ENCODE results near the gene PLXDC2.
A peak's percentile ranks its signal among the peaks of the same experiment; 100 is the strongest.
"Not testable (repeated sequence)": the region's sequence is repeated elsewhere in the genome, so short reads cannot be mapped to it uniquely, and the experiment has no call there.

The PLXDC2 gene

DNA sequence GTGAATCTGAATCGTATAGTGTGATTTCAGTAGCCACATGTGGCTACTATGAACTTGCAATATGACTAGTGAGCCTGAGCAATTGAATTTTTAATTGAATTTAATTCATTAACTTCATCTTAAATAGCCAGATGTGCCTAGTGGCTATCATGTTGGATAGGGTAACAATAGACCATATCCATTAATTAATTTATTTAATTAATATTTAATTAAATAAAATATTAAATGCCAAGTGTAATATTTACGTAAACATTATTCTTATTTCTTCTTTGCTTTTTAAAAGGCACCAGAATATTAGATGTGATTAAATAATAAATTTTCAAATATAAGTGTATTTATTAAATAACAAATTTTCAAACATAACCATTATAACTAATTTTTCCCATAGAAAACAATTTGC lies 354.4 kb downstream of the PLXDC2 start:
- no peaks in the 10 kb centered on the region for H3K9me3 ChIP-seq (ENCODE audit: control insufficient read depth, insufficient read depth, low read length)
- no peaks in the 10 kb centered on the region for H3K27me3 ChIP-seq (ENCODE audit: control insufficient read depth, insufficient read depth, low read length)
- H3K36me3 ChIP-seq (ENCODE audit: control insufficient read depth, insufficient read depth, low read length) = no peaks in the 10 kb centered on the region
- H3K27ac ChIP-seq (ENCODE audit: low read length) = no peak overlapping the region
- H3K4me3 ChIP-seq (ENCODE audit: low read length) = no peak overlapping the region
- WGBS (ENCODE audit: insufficient coverage, insufficient read length) = no CpG with 5 or more reads among the region's 2 CpGs
- DNase-seq (ENCODE audit: low read depth, low spot score) = no peak
- no peaks in the 10 kb centered on the region for H3K4me1 ChIP-seq (ENCODE audit: control insufficient read depth, insufficient read depth, low read length)

DNA sequence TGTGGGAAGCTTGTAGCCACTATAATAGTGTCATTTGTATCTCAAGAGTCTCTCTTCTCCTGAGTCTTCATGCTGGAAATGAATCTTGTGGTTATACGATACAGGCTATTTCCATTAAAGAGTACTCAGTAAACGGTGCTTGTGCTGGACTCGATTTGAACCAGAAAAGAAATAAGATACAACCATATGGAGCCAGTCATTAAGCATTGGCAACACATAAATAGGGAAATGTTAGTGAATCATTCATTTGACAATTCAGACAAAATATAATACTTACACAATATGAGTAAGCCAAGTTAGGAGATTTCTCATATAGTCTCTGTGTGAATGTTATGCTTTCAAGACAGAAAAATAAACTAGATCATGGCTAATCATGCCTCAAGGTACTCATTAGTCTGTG lies 356.8 kb downstream of the PLXDC2 start:
- DNase-seq (ENCODE audit: low read depth, low spot score) = no peak
- H3K36me3 ChIP-seq (ENCODE audit: control insufficient read depth, insufficient read depth, low read length) = no peaks in the 10 kb centered on the region
- no peaks in the 10 kb centered on the region for H3K27me3 ChIP-seq (ENCODE audit: control insufficient read depth, insufficient read depth, low read length)
- no peak overlapping the region for H3K27ac ChIP-seq (ENCODE audit: low read length)
- H3K9me3 ChIP-seq (ENCODE audit: control insufficient read depth, insufficient read depth, low read length) = no peaks in the 10 kb centered on the region
- no peaks in the 10 kb centered on the region for H3K4me1 ChIP-seq (ENCODE audit: control insufficient read depth, insufficient read depth, low read length)
- WGBS (ENCODE audit: insufficient coverage, insufficient read length) = no CpG with 5 or more reads among the region's 3 CpGs
- H3K4me3 ChIP-seq (ENCODE audit: low read length) = no peak overlapping the region

DNA sequence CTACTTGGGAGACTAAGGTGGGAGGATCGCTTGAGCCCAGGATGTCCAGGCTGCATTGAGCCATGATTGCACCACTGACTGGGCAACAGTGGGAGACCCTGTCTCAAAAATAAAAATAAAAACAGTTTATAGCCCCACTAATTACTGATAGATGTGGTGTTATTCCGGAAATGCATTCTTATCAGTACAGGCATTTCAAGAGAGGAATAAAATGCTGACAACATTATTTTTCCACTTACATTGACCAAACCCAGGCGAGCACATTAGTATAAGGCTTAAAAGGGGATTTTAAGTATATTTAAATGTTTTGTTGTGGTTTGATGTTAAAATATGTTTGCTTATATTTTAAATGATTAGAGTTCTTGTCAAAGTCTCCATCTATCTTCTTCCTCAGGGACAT lies 359.5 kb downstream of the PLXDC2 start:
- Histone ChIP-seq H3K4me3 (ENCODE audit: low read length) (no peak overlapping the region), H3K9me3 (ENCODE audit: control insufficient read depth, insufficient read depth, low read length) (no peaks in the 10 kb centered on the region), H3K27ac (ENCODE audit: low read length) (no peak overlapping the region), H3K36me3 (ENCODE audit: control insufficient read depth, insufficient read depth, low read length) (no peaks in the 10 kb centered on the region), H3K27me3 (ENCODE audit: control insufficient read depth, insufficient read depth, low read length) (no peaks in the 10 kb centered on the region), H3K4me1 (ENCODE audit: control insufficient read depth, insufficient read depth, low read length) (no peaks in the 10 kb centered on the region)
- no peak for DNase-seq (ENCODE audit: low read depth, low spot score)
- WGBS (ENCODE audit: insufficient coverage, insufficient read length) = no CpG with 5 or more reads among the region's 3 CpGs

DNA sequence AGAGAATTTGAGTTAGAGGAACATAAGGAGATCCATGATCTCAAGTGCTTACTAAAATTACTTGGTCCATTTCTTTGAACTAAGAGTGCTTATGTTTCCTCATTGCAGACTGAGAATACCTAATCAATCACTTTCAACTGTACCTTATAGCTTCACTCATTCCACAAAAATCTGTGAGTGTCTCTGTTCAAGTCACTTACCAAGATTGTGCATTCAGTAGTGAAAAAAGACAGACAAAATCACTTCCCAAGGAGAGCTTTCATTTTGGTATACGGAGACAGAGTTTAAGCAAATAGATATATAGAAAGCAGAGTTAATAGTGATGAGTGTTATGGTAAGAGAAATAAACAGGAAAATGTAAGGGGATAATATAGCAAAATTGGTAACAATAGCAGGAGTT lies 364.5 kb downstream of the PLXDC2 start:
- no peaks in the 10 kb centered on the region for H3K36me3 ChIP-seq (ENCODE audit: control insufficient read depth, insufficient read depth, low read length)
- H3K9me3 ChIP-seq (ENCODE audit: control insufficient read depth, insufficient read depth, low read length) = no peaks in the 10 kb centered on the region
- no CpG with 5 or more reads among the region's 1 CpG for WGBS (ENCODE audit: insufficient coverage, insufficient read length)
- H3K4me1 ChIP-seq (ENCODE audit: control insufficient read depth, insufficient read depth, low read length) = no peaks in the 10 kb centered on the region
- no peak overlapping the region for H3K27ac ChIP-seq (ENCODE audit: low read length)
- H3K27me3 ChIP-seq (ENCODE audit: control insufficient read depth, insufficient read depth, low read length) = no peaks in the 10 kb centered on the region
- DNase-seq (ENCODE audit: low read depth, low spot score) = no peak
- no peak overlapping the region for H3K4me3 ChIP-seq (ENCODE audit: low read length)

DNA sequence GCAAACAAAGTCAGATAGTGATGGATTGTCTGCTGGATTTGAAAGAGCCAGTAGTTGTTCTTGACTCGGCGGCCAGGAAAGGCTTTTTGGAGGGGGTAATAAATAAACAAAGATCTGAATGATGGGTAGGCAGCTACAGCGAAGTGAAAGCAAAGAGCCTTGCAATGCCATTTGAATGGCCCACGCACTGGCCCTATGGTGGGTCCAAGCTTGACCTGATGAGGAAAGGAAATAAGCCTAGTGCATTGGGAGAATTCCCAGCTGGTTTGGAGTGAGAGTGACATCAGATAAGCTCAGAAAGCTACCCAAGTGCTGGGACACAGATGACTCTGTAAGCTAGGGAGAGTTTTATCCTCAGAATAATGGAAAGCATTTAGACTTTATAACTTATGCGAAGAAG lies 365.2 kb downstream of the PLXDC2 start:
- H3K4me3 ChIP-seq (ENCODE audit: low read length) = no peak overlapping the region
- H3K36me3 ChIP-seq (ENCODE audit: control insufficient read depth, insufficient read depth, low read length) = no peaks in the 10 kb centered on the region
- no peak for DNase-seq (ENCODE audit: low read depth, low spot score)
- no CpG with 5 or more reads among the region's 5 CpGs for WGBS (ENCODE audit: insufficient coverage, insufficient read length)
- H3K9me3 ChIP-seq (ENCODE audit: control insufficient read depth, insufficient read depth, low read length) = no peaks in the 10 kb centered on the region
- H3K27ac ChIP-seq (ENCODE audit: low read length) = no peak overlapping the region
- no peaks in the 10 kb centered on the region for H3K27me3 ChIP-seq (ENCODE audit: control insufficient read depth, insufficient read depth, low read length)
- no peaks in the 10 kb centered on the region for H3K4me1 ChIP-seq (ENCODE audit: control insufficient read depth, insufficient read depth, low read length)

DNA sequence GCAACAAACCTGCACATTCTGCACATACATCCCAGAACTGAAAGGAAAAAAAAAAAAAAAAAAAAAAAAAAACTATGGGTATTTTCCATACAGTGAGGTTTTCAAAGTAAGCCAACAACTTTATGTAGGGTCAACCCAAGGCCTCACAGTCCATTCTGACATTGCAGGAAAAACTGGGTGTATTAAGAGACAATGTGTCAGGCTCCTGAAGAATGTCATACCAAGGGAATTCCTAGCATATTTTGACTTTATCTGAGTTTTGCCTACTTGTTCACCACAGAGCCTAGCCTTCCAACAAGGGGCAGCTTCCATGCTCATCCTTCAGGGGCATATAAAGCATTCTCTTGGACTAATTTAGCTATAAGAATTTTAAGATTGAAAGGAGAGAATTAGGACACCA lies 368.9 kb downstream of the PLXDC2 start:
- no peak overlapping the region for H3K4me3 ChIP-seq (ENCODE audit: low read length)
- H3K4me1 ChIP-seq (ENCODE audit: control insufficient read depth, insufficient read depth, low read length) = no peaks in the 10 kb centered on the region
- no peaks in the 10 kb centered on the region for H3K9me3 ChIP-seq (ENCODE audit: control insufficient read depth, insufficient read depth, low read length)
- no peak overlapping the region for H3K27ac ChIP-seq (ENCODE audit: low read length)
- DNase-seq (ENCODE audit: low read depth, low spot score) = no peak
- H3K27me3 ChIP-seq (ENCODE audit: control insufficient read depth, insufficient read depth, low read length) = no peaks in the 10 kb centered on the region
- H3K36me3 ChIP-seq (ENCODE audit: control insufficient read depth, insufficient read depth, low read length) = no peaks in the 10 kb centered on the region

DNA sequence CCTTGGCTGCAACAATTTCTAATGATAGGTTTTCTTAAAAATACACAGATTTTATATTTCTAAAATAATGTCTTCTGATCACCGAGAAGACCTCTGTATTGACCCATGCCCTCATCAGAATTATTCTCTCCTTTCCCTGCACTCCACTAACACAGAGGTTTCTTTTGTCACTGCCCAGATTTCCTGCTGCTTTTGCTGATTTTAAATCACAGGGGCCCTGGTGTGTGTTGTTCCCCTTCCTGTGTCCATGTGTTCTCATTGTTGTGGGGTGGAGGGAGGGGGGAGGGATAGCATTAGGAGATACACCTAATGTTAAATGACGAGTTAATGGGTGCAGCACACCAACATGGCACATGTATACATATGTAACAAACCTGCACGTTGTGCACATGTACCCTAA lies 375.2 kb downstream of the PLXDC2 start:
- not testable (repeated sequence) for H3K9me3 ChIP-seq (ENCODE audit: control insufficient read depth, insufficient read depth, low read length); H3K36me3 ChIP-seq (ENCODE audit: control insufficient read depth, insufficient read depth, low read length); H3K27ac ChIP-seq (ENCODE audit: low read length); H3K4me1 ChIP-seq (ENCODE audit: control insufficient read depth, insufficient read depth, low read length); H3K27me3 ChIP-seq (ENCODE audit: control insufficient read depth, insufficient read depth, low read length); H3K4me3 ChIP-seq (ENCODE audit: low read length)
- peak; percentile 13 for DNase-seq (ENCODE audit: low read depth, low spot score)
- WGBS (ENCODE audit: insufficient coverage, insufficient read length) = no CpG with 5 or more reads among the region's 3 CpGs

DNA sequence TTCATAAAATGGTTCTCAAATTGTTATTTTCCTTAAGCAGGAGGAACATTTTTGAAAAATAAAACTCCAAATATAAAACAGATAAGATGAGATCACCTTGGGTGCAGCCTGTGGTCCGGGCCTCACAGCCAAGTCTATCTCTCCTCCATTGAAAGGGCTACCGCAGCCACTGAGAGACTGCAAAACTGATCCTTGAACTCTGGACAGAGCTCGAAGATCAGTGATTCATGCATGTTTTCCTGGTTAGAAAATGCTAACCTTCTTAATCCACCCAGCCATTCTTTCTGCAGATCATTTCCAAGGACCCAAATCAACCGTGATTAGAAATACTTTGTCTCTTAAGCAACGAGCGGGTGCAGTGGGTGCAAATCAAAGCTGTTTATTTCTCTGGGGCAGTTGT lies 378.8 kb downstream of the PLXDC2 start:
- no peak overlapping the region for H3K4me3 ChIP-seq (ENCODE audit: low read length)

DNA sequence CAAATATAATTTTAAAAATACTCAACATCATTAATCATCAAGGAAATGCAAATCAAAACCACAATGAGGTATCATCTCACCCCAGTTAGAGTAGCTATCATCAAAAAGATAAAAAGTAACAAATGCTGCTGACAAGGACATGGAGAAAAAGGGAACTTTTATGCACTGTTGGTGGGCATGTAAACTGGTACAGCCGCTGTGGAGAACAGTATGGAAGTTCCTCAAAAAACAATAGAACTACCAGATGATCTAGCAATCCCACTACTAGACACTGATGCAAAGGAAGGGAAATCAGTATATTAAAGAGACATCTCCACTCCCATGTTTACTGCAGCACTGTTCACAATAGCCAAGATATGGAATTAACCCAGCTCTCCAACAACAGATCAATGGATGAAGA lies 384.5 kb downstream of the PLXDC2 start:
- H3K4me1 ChIP-seq (ENCODE audit: control insufficient read depth, insufficient read depth, low read length) = no peaks in the 10 kb centered on the region
- no peaks in the 10 kb centered on the region for H3K36me3 ChIP-seq (ENCODE audit: control insufficient read depth, insufficient read depth, low read length)
- no peak overlapping the region for H3K27ac ChIP-seq (ENCODE audit: low read length)
- H3K9me3 ChIP-seq (ENCODE audit: control insufficient read depth, insufficient read depth, low read length) = no peaks in the 10 kb centered on the region
- H3K27me3 ChIP-seq (ENCODE audit: control insufficient read depth, insufficient read depth, low read length) = no peaks in the 10 kb centered on the region
- no peak overlapping the region for H3K4me3 ChIP-seq (ENCODE audit: low read length)
- no CpG with 5 or more reads among the region's 1 CpG for WGBS (ENCODE audit: insufficient coverage, insufficient read length)
- DNase-seq (ENCODE audit: low read depth, low spot score) = no peak

More for the DNA sequence above, 378.8 kb downstream of the PLXDC2 start:
- Histone ChIP-seq H3K4me1 (ENCODE audit: control insufficient read depth, insufficient read depth, low read length) (no peaks in the 10 kb centered on the region), H3K27me3 (ENCODE audit: control insufficient read depth, insufficient read depth, low read length) (no peaks in the 10 kb centered on the region), H3K36me3 (ENCODE audit: control insufficient read depth, insufficient read depth, low read length) (no peaks in the 10 kb centered on the region), H3K27ac (ENCODE audit: low read length) (no peak overlapping the region), H3K9me3 (ENCODE audit: control insufficient read depth, insufficient read depth, low read length) (no peaks in the 10 kb centered on the region)
- no CpG with 5 or more reads among the region's 6 CpGs for WGBS (ENCODE audit: insufficient coverage, insufficient read length)
- DNase-seq (ENCODE audit: low read depth, low spot score) = no peak

DNA sequence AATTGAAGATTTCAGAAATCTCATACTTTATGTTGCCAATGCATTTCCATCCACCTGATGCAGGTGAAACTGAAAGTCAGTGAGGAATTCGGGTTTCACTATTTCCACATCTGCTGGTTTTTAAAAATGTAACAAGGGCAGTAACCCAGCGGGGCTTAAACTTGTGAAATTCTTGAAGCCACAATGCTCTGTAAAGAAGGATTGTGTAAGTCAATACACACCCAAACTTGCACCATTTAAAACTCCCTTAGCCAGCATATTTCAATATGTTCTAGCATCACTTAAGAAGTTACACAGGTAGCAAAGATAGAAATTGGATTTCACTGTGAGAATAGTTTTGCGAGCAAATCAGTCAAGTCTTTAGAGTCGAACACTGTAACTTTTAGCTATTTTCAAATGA lies 386.1 kb downstream of the PLXDC2 start:
- no peak for DNase-seq (ENCODE audit: low read depth, low spot score)
- no peaks in the 10 kb centered on the region for H3K36me3 ChIP-seq (ENCODE audit: control insufficient read depth, insufficient read depth, low read length)
- H3K9me3 ChIP-seq (ENCODE audit: control insufficient read depth, insufficient read depth, low read length) = no peaks in the 10 kb centered on the region
- H3K4me1 ChIP-seq (ENCODE audit: control insufficient read depth, insufficient read depth, low read length) = no peaks in the 10 kb centered on the region
- no CpG with 5 or more reads among the region's 4 CpGs for whole genome bisulfite sequencing (ENCODE audit: insufficient coverage, insufficient read length)
- H3K4me3 ChIP-seq (ENCODE audit: low read length) = no peak overlapping the region
- H3K27me3 ChIP-seq (ENCODE audit: control insufficient read depth, insufficient read depth, low read length) = no peaks in the 10 kb centered on the region
- no peak overlapping the region for H3K27ac ChIP-seq (ENCODE audit: low read length)

DNA sequence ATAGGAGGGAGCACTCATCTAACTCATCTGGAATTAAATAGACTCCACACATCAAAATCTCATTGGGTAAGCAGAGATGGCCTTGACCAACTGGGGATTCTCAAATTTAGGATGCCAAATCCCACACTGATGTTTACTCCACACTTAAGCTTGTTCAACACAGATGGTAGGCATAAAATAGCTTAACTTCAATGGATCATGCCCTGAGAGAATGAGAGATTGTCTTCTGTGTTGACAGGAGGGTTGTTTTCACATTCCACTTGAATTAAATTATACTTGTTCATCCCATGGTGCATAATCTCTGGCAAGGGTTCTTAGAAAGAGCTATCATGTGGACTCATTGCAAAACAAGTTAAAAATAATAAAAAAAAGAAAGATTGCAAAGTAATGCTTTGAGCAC lies 391.4 kb downstream of the PLXDC2 start:
- DNase-seq (ENCODE audit: low read depth, low spot score) = no peak
- H3K4me1 ChIP-seq (ENCODE audit: control insufficient read depth, insufficient read depth, low read length) = no peaks in the 10 kb centered on the region
- H3K27ac ChIP-seq (ENCODE audit: low read length) = no peak overlapping the region
- H3K27me3 ChIP-seq (ENCODE audit: control insufficient read depth, insufficient read depth, low read length) = no peaks in the 10 kb centered on the region
- no peaks in the 10 kb centered on the region for H3K9me3 ChIP-seq (ENCODE audit: control insufficient read depth, insufficient read depth, low read length)
- H3K36me3 ChIP-seq (ENCODE audit: control insufficient read depth, insufficient read depth, low read length) = no peaks in the 10 kb centered on the region
- H3K4me3 ChIP-seq (ENCODE audit: low read length) = no peak overlapping the region

Data from iPS DF 6.9 (cell line).